Measurements from ENCODE around the gene MYZAP. TPM values are rescaled to one million over a fixed set of nuclear protein-coding genes. Genes with fewer than 3 reads are reported as not detected.

MYZAP gene
- total and polyA plus RNA-seq, 7 donors = 7.2 to 55.6 (median 39.1) TPM

DNA sequence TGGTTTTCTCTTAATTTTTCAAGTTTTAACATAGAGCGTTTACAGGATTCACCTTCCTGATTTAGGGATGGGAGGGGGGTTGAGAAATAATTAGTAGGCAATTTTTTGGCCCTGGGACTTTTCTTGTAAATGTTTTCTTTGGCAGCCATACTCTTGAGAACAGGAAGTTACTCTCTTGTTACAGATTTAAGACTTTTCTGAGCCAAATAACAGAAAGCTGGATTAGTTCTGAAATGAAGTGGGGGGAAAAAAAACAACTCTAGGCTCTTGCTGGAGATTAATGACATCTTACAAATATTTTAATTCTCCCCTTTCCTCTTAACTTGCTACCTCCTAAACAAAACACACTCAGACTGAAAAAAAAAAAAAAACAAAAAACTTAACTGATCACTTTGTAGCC is 101.0 kb downstream of the MYZAP start:
- DNase-seq = no peak
- no peak overlapping the region for H3K27ac ChIP-seq
- H3K9me3 ChIP-seq = no peaks in the 10 kb centered on the region
- 77 to 87% methylated on average over 1 of the region's 1 CpG for WGBS, 2 donors
- H3K36me3 ChIP-seq = no peaks in the 10 kb centered on the region
- H3K4me3 ChIP-seq = no peak overlapping the region
- peaks cover 0 to 19% (median 10%) of the 10 kb centered on the region in 4 donors for H3K4me1 ChIP-seq
- no peak for TF ChIP-seq POLR2AphosphoS5 (IDR thresholded peaks at IDR 0.05)
- no peak for TF ChIP-seq POLR2A (IDR thresholded peaks at IDR 0.05)
- no peak for TF ChIP-seq EP300 (IDR thresholded peaks at IDR 0.05)
- TF ChIP-seq, protein P1, sequence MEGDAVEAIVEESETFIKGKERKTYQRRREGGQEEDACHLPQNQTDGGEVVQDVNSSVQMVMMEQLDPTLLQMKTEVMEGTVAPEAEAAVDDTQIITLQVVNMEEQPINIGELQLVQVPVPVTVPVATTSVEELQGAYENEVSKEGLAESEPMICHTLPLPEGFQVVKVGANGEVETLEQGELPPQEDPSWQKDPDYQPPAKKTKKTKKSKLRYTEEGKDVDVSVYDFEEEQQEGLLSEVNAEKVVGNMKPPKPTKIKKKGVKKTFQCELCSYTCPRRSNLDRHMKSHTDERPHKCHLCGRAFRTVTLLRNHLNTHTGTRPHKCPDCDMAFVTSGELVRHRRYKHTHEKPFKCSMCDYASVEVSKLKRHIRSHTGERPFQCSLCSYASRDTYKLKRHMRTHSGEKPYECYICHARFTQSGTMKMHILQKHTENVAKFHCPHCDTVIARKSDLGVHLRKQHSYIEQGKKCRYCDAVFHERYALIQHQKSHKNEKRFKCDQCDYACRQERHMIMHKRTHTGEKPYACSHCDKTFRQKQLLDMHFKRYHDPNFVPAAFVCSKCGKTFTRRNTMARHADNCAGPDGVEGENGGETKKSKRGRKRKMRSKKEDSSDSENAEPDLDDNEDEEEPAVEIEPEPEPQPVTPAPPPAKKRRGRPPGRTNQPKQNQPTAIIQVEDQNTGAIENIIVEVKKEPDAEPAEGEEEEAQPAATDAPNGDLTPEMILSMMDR (IDR thresholded peaks at IDR 0.05) = no peak
- no peaks in the 10 kb centered on the region for H3K27me3 ChIP-seq
- intact Hi-C loops (cut with DNase I) = no loop called here

DNA sequence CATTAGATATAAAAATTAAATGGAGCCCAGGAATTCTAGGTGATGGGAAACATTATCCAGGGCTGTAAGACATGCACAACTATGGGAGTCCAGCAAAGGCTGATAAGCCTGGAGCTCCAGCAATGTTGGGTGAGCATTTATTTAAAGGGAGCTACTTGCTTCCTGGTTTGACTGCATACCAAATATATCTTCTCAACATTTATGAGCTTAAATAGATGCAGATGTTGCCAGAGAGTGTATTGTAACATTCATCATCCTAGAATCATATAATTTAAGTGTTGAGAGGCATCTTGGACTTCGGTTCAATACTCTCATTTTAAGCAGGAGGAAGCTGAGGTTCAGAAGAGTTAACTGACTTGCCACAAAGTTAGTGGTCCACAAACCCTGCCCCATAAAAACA is 102.6 kb downstream of the MYZAP start:
- TF ChIP-seq POLR2A (IDR thresholded peaks at IDR 0.05) (no peak), POLR2AphosphoS5 (IDR thresholded peaks at IDR 0.05) (peak in 3 of 4 donors; percentile 28 to 62 (median 62))
- Histone ChIP-seq H3K36me3 (no peaks in the 10 kb centered on the region), H3K9me3 (no peaks in the 10 kb centered on the region), H3K4me1 (peaks cover 0 to 19% (median 10%) of the 10 kb centered on the region in 4 donors), H3K27ac (no peak overlapping the region), H3K4me3 (no peak overlapping the region), H3K27me3 (no peaks in the 10 kb centered on the region)
- 67 to 84% methylated on average over 1 of the region's 1 CpG for WGBS, 2 donors
- DNase-seq = no peak
- intact Hi-C loops (cut with DNase I) = no loop called here

DNA sequence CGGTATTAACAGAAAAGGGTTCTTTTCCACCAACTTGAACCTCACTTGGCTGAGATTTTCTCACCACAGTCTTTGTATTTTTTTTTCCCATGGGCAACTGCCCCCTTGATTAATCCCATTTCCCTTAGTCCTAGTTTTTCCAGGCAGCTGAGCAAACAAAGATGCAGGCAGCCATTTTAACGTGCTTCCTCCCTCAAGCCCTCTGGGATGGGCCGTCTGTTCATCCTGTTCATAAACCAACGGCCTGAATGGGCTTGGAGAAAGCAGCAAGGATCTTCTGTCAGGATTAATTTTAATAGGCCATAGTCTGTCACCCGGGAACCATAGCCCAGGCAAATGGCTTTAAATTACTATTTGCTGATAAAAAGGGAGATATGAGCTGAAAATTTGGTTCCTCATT is 104.4 kb downstream of the MYZAP start:
- no peaks in the 10 kb centered on the region for H3K27me3 ChIP-seq
- H3K36me3 ChIP-seq = no peaks in the 10 kb centered on the region
- DNase-seq = no peak
- 40 to 66% methylated on average over 5 of the region's 5 CpGs for WGBS, 2 donors
- no peaks in the 10 kb centered on the region for H3K9me3 ChIP-seq
- TF ChIP-seq EP300 (IDR thresholded peaks at IDR 0.05) (no peak), POLR2AphosphoS5 (IDR thresholded peaks at IDR 0.05) (no peak)
- intact Hi-C loops (cut with DNase I) = no loop called here
- peaks cover 0 to 19% (median 10%) of the 10 kb centered on the region in 4 donors for H3K4me1 ChIP-seq
- H3K27ac ChIP-seq = no peak overlapping the region
- no peak overlapping the region for H3K4me3 ChIP-seq

DNA sequence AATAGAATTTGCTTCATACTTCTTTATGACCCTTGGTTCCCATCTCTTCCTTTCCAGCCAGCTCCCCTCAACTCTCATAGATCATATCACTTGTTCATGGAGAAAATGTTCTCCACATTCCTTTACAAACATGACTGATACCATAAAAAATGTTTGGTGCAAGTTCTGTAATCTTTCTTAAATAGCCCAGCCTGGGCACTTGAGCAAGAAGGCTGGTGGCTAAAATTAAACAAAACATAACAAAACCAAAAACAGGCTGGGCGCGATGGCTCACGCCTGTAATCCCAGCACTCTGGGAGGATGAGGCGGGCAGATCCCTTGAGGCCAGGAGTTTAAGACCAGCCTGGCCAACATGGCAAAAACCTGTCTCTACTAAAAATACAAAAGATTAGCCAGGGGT is 105.9 kb downstream of the MYZAP start:
- no peaks in the 10 kb centered on the region for H3K9me3 ChIP-seq
- TF ChIP-seq POLR2A (IDR thresholded peaks at IDR 0.05) (no peak), EP300 (IDR thresholded peaks at IDR 0.05) (no peak), POLR2AphosphoS5 (IDR thresholded peaks at IDR 0.05) (no peak)
- TF ChIP-seq, protein P1 (IDR thresholded peaks at IDR 0.05) = no peak
- no peaks in the 10 kb centered on the region for H3K36me3 ChIP-seq
- H3K4me1 ChIP-seq = peaks cover 0 to 19% (median 10%) of the 10 kb centered on the region in 4 donors
- no peak overlapping the region for H3K27ac ChIP-seq
- H3K4me3 ChIP-seq = no peak overlapping the region
- no peak for DNase-seq
- 90 to 98% methylated on average over 4 of the region's 4 CpGs for WGBS, 2 donors
- intact Hi-C loops (cut with DNase I) = no loop called here
- no peaks in the 10 kb centered on the region for H3K27me3 ChIP-seq

DNA sequence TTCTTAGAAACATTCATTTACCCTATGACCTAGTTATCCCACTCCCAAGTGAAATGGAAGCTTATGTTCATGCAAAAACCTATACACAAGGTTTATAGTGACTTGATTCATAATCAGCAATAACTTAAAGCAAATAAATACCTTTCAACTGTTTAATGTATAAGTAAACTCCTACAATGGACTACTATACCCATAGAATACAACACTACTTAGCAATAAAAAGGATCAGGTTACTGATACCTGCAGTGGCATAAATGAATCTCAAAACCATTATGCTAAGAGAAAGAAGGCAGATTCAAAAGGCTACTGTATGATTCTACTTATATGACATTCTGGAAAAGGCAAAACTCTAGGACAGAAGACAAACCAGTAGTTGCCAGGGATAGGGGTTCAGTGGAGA is 106.5 kb downstream of the MYZAP start:
- H3K27ac ChIP-seq = no peak overlapping the region
- no peak for DNase-seq
- TF ChIP-seq, protein P1 (IDR thresholded peaks at IDR 0.05) = no peak
- TF ChIP-seq POLR2A (IDR thresholded peaks at IDR 0.05) = no peak
- no peak for TF ChIP-seq POLR2AphosphoS5 (IDR thresholded peaks at IDR 0.05)
- no peak for TF ChIP-seq EP300 (IDR thresholded peaks at IDR 0.05)
- no peak overlapping the region for H3K4me3 ChIP-seq
- H3K27me3 ChIP-seq = no peaks in the 10 kb centered on the region
- no peaks in the 10 kb centered on the region for H3K36me3 ChIP-seq
- peaks cover 0 to 18% (median 10%) of the 10 kb centered on the region in 4 donors for H3K4me1 ChIP-seq
- intact Hi-C loops (cut with DNase I) = no loop called here
- H3K9me3 ChIP-seq = no peaks in the 10 kb centered on the region

DNA sequence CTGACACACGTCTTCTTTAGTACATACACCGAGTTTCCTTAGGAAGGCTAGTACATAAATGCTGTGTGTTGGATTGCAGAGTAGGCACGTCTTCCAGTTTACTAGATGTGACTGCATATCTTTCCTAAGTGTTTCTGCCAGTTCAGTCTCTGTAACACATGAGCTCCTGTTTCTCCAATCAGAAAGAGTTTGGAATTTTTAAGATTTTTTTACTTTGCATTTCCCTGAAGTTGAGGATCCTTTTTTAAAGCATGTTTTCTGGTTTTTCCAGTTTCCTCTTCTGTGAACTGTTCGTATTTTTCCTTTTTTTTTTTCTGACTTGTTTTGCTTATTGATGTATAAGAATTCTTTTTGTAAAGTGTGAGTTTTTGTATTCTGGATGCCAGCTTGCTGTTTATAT is 107.3 kb downstream of the MYZAP start:
- Histone ChIP-seq H3K27me3 (no peaks in the 10 kb centered on the region), H3K4me1 (peaks cover 0 to 10% (median 6%) of the 10 kb centered on the region in 4 donors), H3K36me3 (no peaks in the 10 kb centered on the region), H3K4me3 (no peak overlapping the region), H3K9me3 (no peaks in the 10 kb centered on the region), H3K27ac (no peak overlapping the region)
- TF ChIP-seq EP300 (IDR thresholded peaks at IDR 0.05) (no peak), POLR2A (IDR thresholded peaks at IDR 0.05) (no peak), POLR2AphosphoS5 (IDR thresholded peaks at IDR 0.05) (no peak)
- TF ChIP-seq, protein P1 (IDR thresholded peaks at IDR 0.05) = no peak
- WGBS, 2 donors = 82 to 88% methylated on average over 4 of the region's 4 CpGs
- no peak for DNase-seq
- intact Hi-C loops (cut with DNase I) = no loop called here

Data from sigmoid colon (tissue), 7 donors.